Liver (tissue), 9 donors: Measurements from ENCODE around the gene RPS6KA2. TPM values are rescaled to one million over a fixed set of nuclear protein-coding genes. Genes with fewer than 3 reads are reported as not detected.

ENCODE experiments used
- DNase-seq: peaks from one replicate; pipeline ENCODE4 v3.0.0-alpha.2; 2017; ENCODE audit warnings: low spot score
- H3K27ac ChIP-seq, 2 donors: one replicate each; pipeline ENCODE4 v1.7.0; 2013; ENCODE audit warnings: inconsistent platforms in 2 of 2, low read length in 2 of 2, control low read depth in 1 of 2, low read depth in 1 of 2, mild to moderate bottlenecking in 1 of 2
- H3K27me3 ChIP-seq, 4 donors: one replicate each; pipeline versions ENCODE4 v1.6.1 to v1.7.0; 2013; ENCODE audit warnings: low read length in 3 of 4, inconsistent platforms in 1 of 4, mild to moderate bottlenecking in 1 of 4, moderate library complexity in 1 of 4; ENCODE audit not compliant: control insufficient read depth in 4 of 4, insufficient read depth in 4 of 4
- H3K36me3 ChIP-seq, 4 donors: one replicate each; pipeline versions ENCODE4 v1.6.1 to v1.7.0; 2013; ENCODE audit warnings: low read length in 3 of 4, mild to moderate bottlenecking in 3 of 4, low read depth in 1 of 4, moderate library complexity in 1 of 4; ENCODE audit not compliant: control insufficient read depth in 4 of 4, insufficient read depth in 3 of 4
- H3K4me1 ChIP-seq, 4 donors: one replicate each; pipeline versions ENCODE4 v1.6.1 to v1.7.0; 2013; ENCODE audit warnings: low read length in 3 of 4, mild to moderate bottlenecking in 3 of 4, moderate library complexity in 1 of 4; ENCODE audit not compliant: control insufficient read depth in 4 of 4, insufficient read depth in 4 of 4
- H3K4me3 ChIP-seq, 3 donors: one replicate each; pipeline versions ENCODE4 v1.6.1 to v1.7.0; 2013; ENCODE audit warnings: low read length in 3 of 3, control low read depth in 1 of 3, low read depth in 1 of 3, mild to moderate bottlenecking in 1 of 3
- H3K9ac ChIP-seq, 2 donors: one replicate each; pipeline ENCODE4 v1.7.0; 2013; ENCODE audit warnings: low read length in 2 of 2, mild to moderate bottlenecking in 2 of 2, moderate library complexity in 2 of 2, control low read depth in 1 of 2, low read depth in 1 of 2
- H3K9me3 ChIP-seq, 4 donors: one replicate each; pipeline versions ENCODE4 v1.6.1 to v1.7.0; 2013; ENCODE audit warnings: low read length in 3 of 4; ENCODE audit not compliant: control insufficient read depth in 4 of 4
- CTCF ChIP-seq: fragments of 150-350 bp; IDR thresholded peaks from 2 replicates; pipeline ENCODE4 v1.5.1; 2017; ENCODE audit warnings: improper control_type of control experiment, low read depth, low read length; ENCODE audit not compliant: missing input control
- FOXA1 ChIP-seq: IDR thresholded peaks from 2 replicates; pipeline ENCODE4 v1.6.1; 2016; ENCODE audit warnings: antibody characterized with exemption
- FOXA2 ChIP-seq: IDR thresholded peaks from 2 replicates; pipeline ENCODE4 v1.6.1; 2016; ENCODE audit warnings: antibody characterized with exemption
- JUND ChIP-seq, 2 donors: IDR thresholded peaks; 2 replicates each; pipeline ENCODE4 v1.6.1; 2016; ENCODE audit warnings: antibody characterized with exemption in 2 of 2
- RAD21 ChIP-seq, 2 donors: IDR thresholded peaks; 2 replicates each; pipeline ENCODE4 v1.6.1; 2016; ENCODE audit warnings: antibody characterized with exemption in 2 of 2, mild to moderate bottlenecking in 2 of 2
- REST ChIP-seq: IDR thresholded peaks from 2 replicates; pipeline ENCODE4 v1.6.1; 2016; ENCODE audit warnings: antibody characterized with exemption, mild to moderate bottlenecking
- RXRA ChIP-seq, 2 donors: IDR thresholded peaks; 2 replicates each; pipeline ENCODE4 v1.6.1; 2017 to 2018; ENCODE audit warnings: antibody characterized with exemption in 2 of 2, mild to moderate bottlenecking in 1 of 2
- SP1 ChIP-seq: IDR thresholded peaks from 2 replicates; pipeline ENCODE4 v1.6.1; 2018; ENCODE audit warnings: antibody characterized with exemption, mild to moderate bottlenecking
- TAF1 ChIP-seq: conservative IDR thresholded peaks from 2 replicates; pipeline ENCODE4 v1.6.1; 2016; ENCODE audit warnings: antibody characterized with exemption, mild to moderate bottlenecking
- YY1 ChIP-seq: IDR thresholded peaks from 2 replicates; pipeline ENCODE4 v1.6.1; 2016; ENCODE audit warnings: antibody characterized with exemption, mild to moderate bottlenecking
- ZBTB33 ChIP-seq: IDR thresholded peaks from 2 replicates; pipeline ENCODE4 v1.6.1; 2016; ENCODE audit warnings: antibody characterized with exemption
- WGBS: extraction: QIAGEN DNeasy Blood & Tissue Kit; methylation state at CpG from one replicate; pipeline ENCODE4 v1.1.7; 2013; 5-methylcytosine and 5-hydroxymethylcytosine counted together
- polyA plus RNA-seq, 2 donors: library from polyadenylated mRNA; stranded (reverse) in 1 of 2; unstranded in 1 of 2; fragments of 200-250 nt in 1 of 2; fragments of >200 nt in 1 of 2; fragmentation: Nextera tagmentation in 1 of 2; extraction: Ambion mirVana in 1 of 2; gene quantifications; one replicate each; pipeline versions ENCODE4 v1.2.1 to v1.2.3, GENCODE V29; 2013 to 2015
- total RNA-seq, 2 donors: library from RNA; depleted of rRNA; stranded (reverse); fragments of >200 nt; gene quantifications; one replicate each; pipeline ENCODE4 v1.2.3, GENCODE V29; 2014
- TF ChIP-seq, protein P1 (sequence below): IDR thresholded peaks from 2 replicates; pipeline ENCODE4 v1.6.1; 2016; ENCODE audit warnings: antibody characterized with exemption
- donor health status: healthy.
- donor health status: healthy.
- donor health status: healthy.
- donor health status: healthy.
- donor health status: healthy.

Gene RPS6KA2
- total and polyA plus RNA-seq, 4 donors: 2.5 to 9.0 (median 5.0) TPM

- H3K9ac ChIP-seq: no peak overlapping the region
- no peak overlapping the region for H3K27ac ChIP-seq
Observed at GRCh38 chr6:166619912-166620311, 7.1 kb downstream of the RPS6KA2 start.

DNA sequence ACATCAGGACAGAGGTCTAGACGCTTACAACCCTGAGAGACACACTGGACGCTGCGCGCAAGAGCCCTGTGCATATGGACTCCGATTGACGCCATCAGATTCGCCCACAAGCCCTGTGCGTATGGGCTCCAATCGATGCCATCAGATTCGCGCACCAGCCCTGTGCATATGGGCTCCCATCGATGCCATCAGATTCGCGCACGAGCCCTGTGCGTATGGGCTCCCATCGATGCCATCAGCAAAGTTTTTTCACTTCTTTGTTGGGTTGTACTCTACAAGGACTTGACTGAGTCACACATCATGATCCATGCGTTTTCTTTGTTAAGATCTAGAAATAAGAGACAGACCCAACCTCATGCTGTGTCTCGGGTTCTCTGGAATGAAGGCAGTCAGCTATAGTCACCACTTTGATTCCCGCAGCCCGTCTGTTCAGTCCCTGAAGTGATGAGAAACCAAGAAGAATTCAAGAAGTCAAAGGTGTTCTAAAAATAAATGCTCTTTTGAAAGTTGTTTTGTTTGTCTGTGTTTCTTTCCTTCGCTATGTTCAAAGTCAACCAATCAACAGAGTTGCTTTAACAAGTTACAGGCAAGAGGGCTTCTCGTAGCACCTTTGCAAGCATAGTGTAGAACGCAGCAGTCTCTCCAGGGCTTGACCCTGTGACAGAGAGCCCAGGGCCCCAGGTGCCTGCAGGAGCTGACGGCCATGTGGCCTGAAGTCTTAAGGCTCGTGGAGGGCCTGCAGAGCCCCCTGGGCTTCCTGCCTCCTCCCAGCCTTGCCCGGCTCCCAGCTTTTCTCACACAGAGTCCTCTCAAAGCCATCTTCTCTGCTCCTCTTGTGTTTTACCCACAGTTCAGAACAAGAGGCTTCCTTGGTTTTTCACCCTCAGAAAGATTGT lies 7.9 kb downstream of the RPS6KA2 start:
- Histone ChIP-seq H3K27ac (no peak overlapping the region), H3K9ac (no peak overlapping the region), H3K9me3 (no peaks in the 10 kb centered on the region), H3K4me1 (peaks cover 0 to 6% (median 0%) of the 10 kb centered on the region in 4 donors), H3K4me3 (no peak overlapping the region), H3K36me3 (no peaks in the 10 kb centered on the region), H3K27me3 (no peaks in the 10 kb centered on the region)
- TF ChIP-seq, protein P1, sequence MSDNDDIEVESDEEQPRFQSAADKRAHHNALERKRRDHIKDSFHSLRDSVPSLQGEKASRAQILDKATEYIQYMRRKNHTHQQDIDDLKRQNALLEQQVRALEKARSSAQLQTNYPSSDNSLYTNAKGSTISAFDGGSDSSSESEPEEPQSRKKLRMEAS: no peak
- TF ChIP-seq RAD21 (IDR thresholded peaks at IDR 0.05): no peak
- TF ChIP-seq REST: no peak
- no peak for TF ChIP-seq SP1
- no peak for TF ChIP-seq FOXA1
- no peak for TF ChIP-seq TAF1
- no peak for TF ChIP-seq RXRA (IDR thresholded peaks at IDR 0.05)
- TF ChIP-seq JUND (IDR thresholded peaks at IDR 0.05): no peak
- TF ChIP-seq CTCF: no peak
- TF ChIP-seq FOXA2: no peak
- TF ChIP-seq YY1: no peak
- WGBS: 97% methylated on average over 27 of the region's 27 CpGs
- no peak for DNase-seq

More at GRCh38 chr6:166619912-166620311, 7.1 kb downstream of the RPS6KA2 start:
- Histone ChIP-seq H3K4me1 (peaks cover 0 to 6% (median 0%) of the 10 kb centered on the region in 4 donors), H3K27me3 (no peaks in the 10 kb centered on the region), H3K4me3 (no peak overlapping the region), H3K36me3 (no peaks in the 10 kb centered on the region), H3K9me3 (no peaks in the 10 kb centered on the region)
- WGBS: 46% methylated on average over 3 of the region's 3 CpGs
- DNase-seq: no peak
- no peak for TF ChIP-seq CTCF
- TF ChIP-seq ZBTB33: no peak
- TF ChIP-seq JUND (IDR thresholded peaks at IDR 0.05): no peak
